ENCODE results near the gene DHRSX. TPM values are rescaled to one million over a fixed set of nuclear protein-coding genes. Genes with fewer than 3 reads are reported as not detected.
"Not testable (repeated sequence)": the region's sequence is repeated elsewhere in the genome, so short reads cannot be mapped to it uniquely, and the experiment has no call there.

The DHRSX gene
- total and polyA plus RNA-seq, 2 experiments from 2014 or later = 15.2 to 30.2 TPM

DNA sequence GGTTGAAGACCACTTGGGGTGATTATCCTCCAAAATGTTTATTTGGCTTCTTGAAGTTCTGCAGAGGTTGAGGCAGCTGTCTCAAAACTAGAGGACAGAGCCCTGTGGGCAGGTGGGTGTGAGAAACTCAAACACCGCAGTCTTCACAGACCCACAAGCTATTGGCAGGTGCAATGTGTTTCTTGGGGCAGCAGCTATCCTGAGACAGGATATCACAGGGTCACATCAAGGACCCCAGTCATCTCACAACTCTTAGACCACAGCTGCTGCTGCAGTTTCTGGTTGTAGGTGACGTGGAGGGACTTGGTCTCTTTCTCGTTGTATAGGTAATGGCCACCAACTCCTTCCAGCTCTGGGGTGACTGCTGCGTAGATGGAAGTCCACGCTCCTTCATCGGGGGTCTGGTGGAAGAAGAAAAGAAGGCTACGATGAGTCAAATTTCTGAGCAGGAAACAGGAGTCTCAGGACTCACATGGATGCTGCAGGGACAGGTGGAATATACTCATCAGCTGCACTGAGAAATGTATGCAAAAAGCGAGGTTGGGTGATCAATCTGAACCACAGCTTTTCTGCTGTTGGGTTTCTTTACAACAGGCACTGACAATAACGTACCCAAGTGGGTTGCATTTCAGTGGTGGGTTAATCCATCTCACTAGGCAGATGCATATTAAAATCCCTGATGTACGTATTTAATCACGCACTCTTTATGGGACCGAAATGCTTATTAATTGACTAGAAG lies 279.8 kb downstream of the DHRSX start:
- TF ChIP-seq EZH2phosphoT487 (IDR thresholded peaks at IDR 0.05; ENCODE audit: insufficient read depth, low read depth) (no peak), EZH2 (IDR thresholded peaks at IDR 0.05; ENCODE audit: insufficient read depth, poor library complexity, severe bottlenecking) (no peak)
- Histone ChIP-seq H4K20me1 (ENCODE audit: insufficient read depth) (no peaks in the 10 kb centered on the region), H3F3A (ENCODE audit: insufficient read depth) (no peaks in the 10 kb centered on the region), H3K4me3 (no peak overlapping the region), H3K4me2 (ENCODE audit: unreplicated experiment) (no peak overlapping the region), H3K9ac (no peak overlapping the region), H3K4me1 (ENCODE audit: insufficient read depth) (no peaks in the 10 kb centered on the region), H3K9me3 (ENCODE audit: low read depth) (no peaks in the 10 kb centered on the region), H3K27ac (no peak overlapping the region), H3K36me3 (ENCODE audit: low read depth) (peaks cover 2% of the 10 kb centered on the region; the same call in 1 of the 2 replicates), H3K79me2 (ENCODE audit: insufficient read depth) (no peaks in the 10 kb centered on the region), H2AFZ (no peak overlapping the region), H3K27me3 (replicated peaks; ENCODE audit: insufficient read depth) (no peaks in the 10 kb centered on the region), H3K9me2 (ENCODE audit: insufficient read depth) (no peaks in the 10 kb centered on the region)
- no peak for DNase-seq
- WGBS, 2 experiments (ENCODE audit: low coverage in 1 of 2, low lambda C conversion rate in 2 of 2, missing lambda C conversion rate in 2 of 2) = 82 to 86% methylated on average over 12 of the region's 12 CpGs
- in situ Hi-C loops (cut with MboI) = no loop called here

DNA sequence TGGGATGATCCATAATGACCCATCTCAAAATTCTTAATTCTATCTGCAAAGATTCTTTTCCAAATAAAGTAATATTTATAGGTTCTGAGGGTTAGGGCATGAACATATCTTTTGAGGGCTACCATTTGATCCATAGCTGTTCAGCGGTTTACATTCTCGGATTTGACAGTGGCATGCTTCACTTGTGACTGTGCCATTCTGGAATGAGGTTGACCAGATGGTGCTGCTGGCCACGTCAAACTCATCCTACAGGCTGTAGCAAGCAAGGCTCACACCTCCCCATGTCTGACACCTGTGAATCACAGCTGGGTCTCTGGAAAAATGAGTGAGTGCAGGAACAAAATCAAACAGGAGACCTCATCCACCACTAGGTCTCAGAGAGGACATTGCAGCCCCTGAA lies 280.5 kb downstream of the DHRSX start:
- WGBS, 2 experiments (ENCODE audit: low coverage in 1 of 2, low lambda C conversion rate in 2 of 2, missing lambda C conversion rate in 2 of 2) = 93 to 99% methylated on average over 3 of the region's 3 CpGs
- Histone ChIP-seq H4K20me1 (ENCODE audit: insufficient read depth) (no peaks in the 10 kb centered on the region), H3K9ac (no peak overlapping the region)

DNA sequence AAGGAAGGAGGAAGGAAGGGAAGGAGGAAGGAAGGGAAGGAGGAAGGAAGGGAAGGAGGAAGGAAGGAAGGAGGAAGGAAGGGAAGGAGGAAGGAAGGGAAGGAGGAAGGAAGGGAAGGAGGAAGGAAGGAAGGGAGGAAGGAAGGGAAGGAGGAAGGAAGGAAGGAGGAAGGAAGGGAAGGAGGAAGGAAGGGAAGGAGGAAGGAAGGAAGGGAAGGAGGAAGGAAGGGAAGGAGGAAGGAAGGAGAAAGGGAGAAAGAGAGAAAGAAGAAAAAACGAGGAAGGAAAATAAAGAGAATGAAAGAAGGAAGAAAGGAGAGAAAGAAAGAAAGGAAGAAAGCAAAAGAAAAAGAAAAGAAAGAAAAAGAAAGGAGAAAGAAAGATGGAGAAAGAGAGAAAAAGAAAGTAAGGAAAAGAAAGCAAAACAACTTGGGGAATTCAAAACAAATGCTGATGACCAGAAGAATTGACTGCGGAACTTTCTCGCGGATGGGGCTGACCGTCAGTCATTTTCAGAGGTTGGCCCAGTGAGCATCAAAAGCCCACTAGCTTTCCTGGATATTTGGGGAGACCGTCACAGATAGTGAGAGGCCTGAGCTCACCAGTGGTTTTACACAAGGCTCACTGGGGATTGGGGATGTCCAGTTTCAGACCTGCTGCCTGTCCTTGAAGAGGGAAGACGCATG lies 286.5 kb downstream of the DHRSX start:
- H3K4me1 ChIP-seq (ENCODE audit: insufficient read depth); DNase-seq; H4K20me1 ChIP-seq (ENCODE audit: insufficient read depth); H3K9ac ChIP-seq; in situ Hi-C loops (cut with MboI); H3K36me3 ChIP-seq (ENCODE audit: low read depth); H3F3A ChIP-seq (ENCODE audit: insufficient read depth); H3K9me3 ChIP-seq (ENCODE audit: low read depth); H3K27ac ChIP-seq; H3K4me3 ChIP-seq; H2AFZ ChIP-seq; H3K4me2 ChIP-seq (ENCODE audit: unreplicated experiment); H3K27me3 ChIP-seq (replicated peaks; ENCODE audit: insufficient read depth); H3K79me2 ChIP-seq (ENCODE audit: insufficient read depth); H3K9me2 ChIP-seq (ENCODE audit: insufficient read depth): not testable (repeated sequence)
- 86 to 94% methylated on average over 7 of the region's 7 CpGs for WGBS, 2 experiments (ENCODE audit: low coverage in 1 of 2, low lambda C conversion rate in 2 of 2, missing lambda C conversion rate in 2 of 2)

More for the DNA sequence above, 280.5 kb downstream of the DHRSX start:
- no peaks in the 10 kb centered on the region for H3K79me2 ChIP-seq (ENCODE audit: insufficient read depth)
- no peak overlapping the region for H3K4me3 ChIP-seq
- TF ChIP-seq EZH2 (IDR thresholded peaks at IDR 0.05; ENCODE audit: insufficient read depth, poor library complexity, severe bottlenecking) (no peak), EZH2phosphoT487 (IDR thresholded peaks at IDR 0.05; ENCODE audit: insufficient read depth, low read depth) (no peak)
- H3K9me2 ChIP-seq (ENCODE audit: insufficient read depth) = no peaks in the 10 kb centered on the region
- H3K36me3 ChIP-seq (ENCODE audit: low read depth) = peaks cover 2% of the 10 kb centered on the region; the same call in 1 of the 2 replicates
- no peaks in the 10 kb centered on the region for H3F3A ChIP-seq (ENCODE audit: insufficient read depth)
- no peak overlapping the region for H2AFZ ChIP-seq
- in situ Hi-C loops (cut with MboI) = no loop called here
- no peaks in the 10 kb centered on the region for H3K9me3 ChIP-seq (ENCODE audit: low read depth)
- no peaks in the 10 kb centered on the region for H3K4me1 ChIP-seq (ENCODE audit: insufficient read depth)
- DNase-seq = no peak
- no peak overlapping the region for H3K4me2 ChIP-seq (ENCODE audit: unreplicated experiment)
- H3K27me3 ChIP-seq (replicated peaks; ENCODE audit: insufficient read depth) = no peaks in the 10 kb centered on the region
- no peak overlapping the region for H3K27ac ChIP-seq

DNA sequence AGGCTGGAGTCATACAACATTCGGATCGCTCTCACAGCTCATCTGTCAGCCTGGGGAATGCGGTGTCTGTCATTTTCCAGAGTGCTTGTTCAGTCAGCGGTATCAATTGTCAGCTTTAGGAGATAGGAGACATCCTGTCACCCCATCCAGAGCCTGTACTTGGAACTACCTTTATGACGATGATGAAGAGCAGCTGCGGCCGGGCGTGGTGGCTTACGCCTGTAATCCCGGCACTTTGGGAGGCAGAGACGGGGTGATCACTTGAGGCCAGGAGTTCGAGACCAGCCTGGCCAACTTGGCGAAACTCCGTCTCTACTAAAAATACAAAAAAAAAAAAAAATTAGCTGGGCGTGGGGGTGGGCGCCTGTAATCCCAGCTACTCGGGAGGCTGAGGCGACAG lies 289.1 kb downstream of the DHRSX start:
- H3K4me3 ChIP-seq; H3K4me2 ChIP-seq (ENCODE audit: unreplicated experiment); H2AFZ ChIP-seq; H3K36me3 ChIP-seq (ENCODE audit: low read depth); H3K9me3 ChIP-seq (ENCODE audit: low read depth); DNase-seq; H3K9ac ChIP-seq; H4K20me1 ChIP-seq (ENCODE audit: insufficient read depth); H3K79me2 ChIP-seq (ENCODE audit: insufficient read depth); H3F3A ChIP-seq (ENCODE audit: insufficient read depth); in situ Hi-C loops (cut with MboI); H3K27ac ChIP-seq; H3K9me2 ChIP-seq (ENCODE audit: insufficient read depth); H3K4me1 ChIP-seq (ENCODE audit: insufficient read depth); H3K27me3 ChIP-seq (replicated peaks; ENCODE audit: insufficient read depth): not testable (repeated sequence)
- WGBS, 2 experiments (ENCODE audit: low coverage in 1 of 2, low lambda C conversion rate in 2 of 2, missing lambda C conversion rate in 2 of 2) = 77 to 78% methylated on average over 18 of the region's 18 CpGs

All from GM23248 (cell line).